ENCODE measurements around the gene APC2. TPM values are rescaled to one million over a fixed set of nuclear protein-coding genes. Genes with fewer than 3 reads are reported as not detected.
A peak's percentile ranks its signal among the peaks of the same experiment; 100 is the strongest.

APC2 gene
- polyA plus RNA-seq, 1 donor from 2014 or later = 0.16 TPM

- peaks cover 26% of the 10 kb centered on the region for H3K27me3 Mint-ChIP-seq
- H3K9me3 Mint-ChIP-seq = no peaks in the 10 kb centered on the region
- H3K4me3 Mint-ChIP-seq = peak overlapping the region in 1 of 4 donors; percentile 27
- no peaks in the 10 kb centered on the region for H3K36me3 Mint-ChIP-seq
- H3K27ac Mint-ChIP-seq = peak overlapping the region in 1 of 3 donors; percentile 68
- peaks cover 8 to 12% (median 9%) of the 10 kb centered on the region in 3 donors for H3K4me1 Mint-ChIP-seq
These were observed 7.3 kb downstream of the APC2 start for GRCh38 chr19:1457031-1457739.

GRCh38 chr19:1457892-1458291, 8.0 kb downstream of the APC2 start:
- Mint-ChIP-seq H3K4me1 (peaks cover 8 to 10% (median 9%) of the 10 kb centered on the region in 3 donors), H3K9me3 (no peaks in the 10 kb centered on the region), H3K4me3 (no peak overlapping the region), H3K27ac (peak overlapping the region in 2 of 3 donors; percentile 63 to 88), H3K36me3 (no peaks in the 10 kb centered on the region), H3K27me3 (peaks cover 26% of the 10 kb centered on the region)

- Mint-ChIP-seq H3K27ac (peak overlapping the region in 2 of 3 donors; percentile 59 to 88), H3K4me3 (no peak overlapping the region)
These were observed 9.6 kb downstream of the APC2 start for GRCh38 chr19:1459479-1459878.

GRCh38 chr19:1460033-1460995, 10.4 kb downstream of the APC2 start:
- no peaks in the 10 kb centered on the region for H3K36me3 Mint-ChIP-seq
- no peaks in the 10 kb centered on the region for H3K9me3 Mint-ChIP-seq
- H3K4me3 Mint-ChIP-seq = no peak overlapping the region
- H3K4me1 Mint-ChIP-seq = peaks cover 3 to 6% (median 4%) of the 10 kb centered on the region in 3 donors
- H3K27ac Mint-ChIP-seq = peak overlapping the region in 2 of 3 donors; percentile 35 to 88
- H3K27me3 Mint-ChIP-seq = peaks cover 15% of the 10 kb centered on the region

More at GRCh38 chr19:1459479-1459878, 9.6 kb downstream of the APC2 start:
- peaks cover 18% of the 10 kb centered on the region for H3K27me3 Mint-ChIP-seq
- no peaks in the 10 kb centered on the region for H3K36me3 Mint-ChIP-seq
- H3K4me1 Mint-ChIP-seq = peaks cover 5 to 9% (median 8%) of the 10 kb centered on the region in 3 donors
- H3K9me3 Mint-ChIP-seq = no peaks in the 10 kb centered on the region

- Mint-ChIP-seq H3K9me3 (no peaks in the 10 kb centered on the region), H3K27me3 (peaks cover 9% of the 10 kb centered on the region), H3K4me3 (no peak overlapping the region), H3K27ac (no peak overlapping the region), H3K4me1 (peaks cover 0 to 2% (median 0%) of the 10 kb centered on the region in 3 donors), H3K36me3 (no peaks in the 10 kb centered on the region)
These were observed 11.9 kb downstream of the APC2 start for GRCh38 chr19:1461862-1462261.

- Mint-ChIP-seq H3K4me1 (peaks cover 0 to 3% (median 0%) of the 10 kb centered on the region in 3 donors), H3K36me3 (no peaks in the 10 kb centered on the region), H3K4me3 (no peak overlapping the region), H3K27me3 (peaks cover 8% of the 10 kb centered on the region), H3K27ac (no peak overlapping the region), H3K9me3 (no peaks in the 10 kb centered on the region)
These were observed 15.5 kb downstream of the APC2 start for GRCh38 chr19:1465191-1466016.

- Mint-ChIP-seq H3K27me3 (peaks cover 8% of the 10 kb centered on the region), H3K9me3 (no peaks in the 10 kb centered on the region), H3K36me3 (no peaks in the 10 kb centered on the region), H3K27ac (no peak overlapping the region), H3K4me1 (peaks cover 0 to 3% (median 0%) of the 10 kb centered on the region in 3 donors), H3K4me3 (no peak overlapping the region)
These were observed 16.1 kb downstream of the APC2 start for GRCh38 chr19:1466018-1466460.

GRCh38 chr19:1466461-1467214, 16.7 kb downstream of the APC2 start:
- peaks cover 0 to 5% (median 2%) of the 10 kb centered on the region in 3 donors for H3K4me1 Mint-ChIP-seq

GRCh38 chr19:1467215-1467489, 17.2 kb downstream of the APC2 start:
- Mint-ChIP-seq H3K4me1 (peaks cover 0 to 5% (median 2%) of the 10 kb centered on the region in 3 donors), H3K36me3 (no peaks in the 10 kb centered on the region), H3K4me3 (no peak overlapping the region), H3K27me3 (peaks cover 10% of the 10 kb centered on the region), H3K27ac (no peak overlapping the region), H3K9me3 (no peaks in the 10 kb centered on the region)

More at GRCh38 chr19:1466461-1467214, 16.7 kb downstream of the APC2 start:
- Mint-ChIP-seq H3K36me3 (no peaks in the 10 kb centered on the region), H3K9me3 (no peaks in the 10 kb centered on the region), H3K27ac (peak overlapping the region in 1 of 3 donors; percentile 19), H3K4me3 (peak overlapping the region in 1 of 4 donors; percentile 37), H3K27me3 (peaks cover 8% of the 10 kb centered on the region)

- Mint-ChIP-seq H3K27ac (no peak overlapping the region), H3K36me3 (no peaks in the 10 kb centered on the region), H3K27me3 (peaks cover 10% of the 10 kb centered on the region), H3K4me1 (peaks cover 0 to 5% (median 2%) of the 10 kb centered on the region in 3 donors), H3K4me3 (no peak overlapping the region), H3K9me3 (no peaks in the 10 kb centered on the region)
These were observed 17.8 kb downstream of the APC2 start for GRCh38 chr19:1467490-1468273.

- Mint-ChIP-seq H3K27me3 (peaks cover 10% of the 10 kb centered on the region), H3K4me3 (peak overlapping the region in 2 of 4 donors; percentile 12 to 81), H3K27ac (no peak overlapping the region), H3K9me3 (no peaks in the 10 kb centered on the region), H3K36me3 (peaks cover 1% of the 10 kb centered on the region), H3K4me1 (peaks cover 0 to 8% (median 5%) of the 10 kb centered on the region in 3 donors)
These were observed 18.4 kb downstream of the APC2 start for GRCh38 chr19:1468274-1468820.

GRCh38 chr19:1468821-1469254, 18.9 kb downstream of the APC2 start:
- Mint-ChIP-seq H3K36me3 (peaks cover 3% of the 10 kb centered on the region), H3K4me1 (peaks cover 0 to 8% (median 5%) of the 10 kb centered on the region in 3 donors), H3K27ac (no peak overlapping the region), H3K27me3 (peaks cover 10% of the 10 kb centered on the region), H3K4me3 (peak overlapping the region in 3 of 4 donors; percentile 12 to 70 (median 21)), H3K9me3 (no peaks in the 10 kb centered on the region)
